ENCODE measurements around the gene GPR85. TPM values are rescaled to one million over a fixed set of nuclear protein-coding genes. Genes with fewer than 3 reads are reported as not detected.

Gene GPR85
- total RNA-seq, 1 experiment from 2014 or later, result not detected

DNA sequence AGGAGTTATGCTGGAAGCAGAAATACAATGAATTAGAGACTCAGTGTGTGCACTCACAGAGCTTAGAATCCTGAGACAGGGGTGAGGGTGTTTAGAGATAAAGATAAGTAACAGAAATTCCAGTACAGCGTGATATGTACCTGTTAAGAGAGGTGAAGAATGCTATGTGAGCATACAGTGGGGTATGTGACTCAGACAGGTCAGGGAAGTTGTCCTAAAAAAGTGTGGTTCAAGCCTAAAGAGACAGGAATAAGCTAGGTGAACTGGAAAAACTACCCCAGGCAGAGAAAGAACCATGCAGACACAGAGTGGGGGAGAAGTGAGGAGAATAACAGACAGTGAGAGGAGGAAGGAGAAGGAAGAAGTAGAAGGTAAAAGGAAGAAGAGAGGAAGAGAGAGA is 23.1 kb upstream of the GPR85 start:
- Histone ChIP-seq H3K18ac (ENCODE audit: insufficient read length, low read depth, low read length) (no peak overlapping the region), H3K23me2 (ENCODE audit: insufficient read length, low read depth, low read length, poor library complexity, severe bottlenecking) (no peaks in the 10 kb centered on the region), H3K4me2 (ENCODE audit: insufficient read depth, insufficient read length, low read length) (no peak overlapping the region), H3K9ac (ENCODE audit: extremely low read depth, insufficient read length, low read length) (no peak overlapping the region), H3K4me1 (ENCODE audit: insufficient read depth, low read length) (no peaks in the 10 kb centered on the region), H3K27ac (ENCODE audit: insufficient read length, low read depth, low read length) (no peak overlapping the region), H3K9me3 (ENCODE audit: control insufficient read depth, low read depth, low read length) (no peaks in the 10 kb centered on the region), H3K14ac (ENCODE audit: insufficient read depth, low read length) (no peak overlapping the region), H3K79me1 (ENCODE audit: insufficient read depth, low read depth, low read length, poor library complexity, severe bottlenecking) (no peaks in the 10 kb centered on the region), H4K5ac (ENCODE audit: insufficient read length, low read depth, low read length) (no peak overlapping the region), H4K20me1 (ENCODE audit: control insufficient read depth, insufficient read depth, insufficient read length) (no peaks in the 10 kb centered on the region), H3K56ac (ENCODE audit: insufficient read length, low read depth, low read length) (no peak overlapping the region), H3T11ph (ENCODE audit: low read length) (no peak overlapping the region), H2AK5ac (ENCODE audit: insufficient read length, low read length) (no peak overlapping the region), H2BK5ac (ENCODE audit: insufficient read length, low read length) (no peak overlapping the region), H2AFZ (ENCODE audit: low read length) (no peak overlapping the region), H3K23ac (ENCODE audit: insufficient read length, low read depth, low read length) (no peak overlapping the region), H4K8ac (replicated peaks; ENCODE audit: insufficient read length, low read depth, low read length) (no peak overlapping the region), H2BK120ac (ENCODE audit: low read depth, low read length, poor library complexity, severe bottlenecking) (no peak overlapping the region), H3K27me3 (ENCODE audit: insufficient read depth, low read length) (no peaks in the 10 kb centered on the region), H3K4ac (ENCODE audit: low read depth, low read length) (no peak overlapping the region), H2BK12ac (ENCODE audit: insufficient read length, low read depth, low read length) (no peak overlapping the region), H3K79me2 (ENCODE audit: insufficient read depth, low read length) (no peaks in the 10 kb centered on the region), H2BK20ac (ENCODE audit: low read depth, low read length, poor library complexity, severe bottlenecking) (no peak overlapping the region), H4K91ac (ENCODE audit: insufficient read length, low read depth, low read length) (no peak overlapping the region), H2BK15ac (ENCODE audit: low read depth, low read length) (no peak overlapping the region)
- no peak for DNase-seq
- TF ChIP-seq, protein P1, sequence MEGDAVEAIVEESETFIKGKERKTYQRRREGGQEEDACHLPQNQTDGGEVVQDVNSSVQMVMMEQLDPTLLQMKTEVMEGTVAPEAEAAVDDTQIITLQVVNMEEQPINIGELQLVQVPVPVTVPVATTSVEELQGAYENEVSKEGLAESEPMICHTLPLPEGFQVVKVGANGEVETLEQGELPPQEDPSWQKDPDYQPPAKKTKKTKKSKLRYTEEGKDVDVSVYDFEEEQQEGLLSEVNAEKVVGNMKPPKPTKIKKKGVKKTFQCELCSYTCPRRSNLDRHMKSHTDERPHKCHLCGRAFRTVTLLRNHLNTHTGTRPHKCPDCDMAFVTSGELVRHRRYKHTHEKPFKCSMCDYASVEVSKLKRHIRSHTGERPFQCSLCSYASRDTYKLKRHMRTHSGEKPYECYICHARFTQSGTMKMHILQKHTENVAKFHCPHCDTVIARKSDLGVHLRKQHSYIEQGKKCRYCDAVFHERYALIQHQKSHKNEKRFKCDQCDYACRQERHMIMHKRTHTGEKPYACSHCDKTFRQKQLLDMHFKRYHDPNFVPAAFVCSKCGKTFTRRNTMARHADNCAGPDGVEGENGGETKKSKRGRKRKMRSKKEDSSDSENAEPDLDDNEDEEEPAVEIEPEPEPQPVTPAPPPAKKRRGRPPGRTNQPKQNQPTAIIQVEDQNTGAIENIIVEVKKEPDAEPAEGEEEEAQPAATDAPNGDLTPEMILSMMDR (conservative IDR thresholded peaks at IDR 0.05), result no peak
- Mint-ChIP-seq H3K36me3 (ENCODE audit: insufficient read depth in 1 of 3, low read depth in 3 of 3) (peaks cover 0 to 8% (median 8%) of the 10 kb centered on the region in 3 experiments; a peak in 2 of 7 replicates), H3K27ac (no peak overlapping the region), H3K4me3 (no peak overlapping the region), H3K9me3 (no peaks in the 10 kb centered on the region), H3K27me3 (ENCODE audit: low read depth) (no peaks in the 10 kb centered on the region), H3K4me1 (peaks cover 0 to 8% of the 10 kb centered on the region in 2 experiments; a peak in 2 of 4 replicates)
- no CpG with 5 or more reads among the region's 1 CpG for WGBS (ENCODE audit: extremely low coverage, insufficient read length, low lambda C conversion rate)
